NCI-H146 treated with DMSO at 0.1 percent for 48 hours (cell line): Measurements from ENCODE around the gene TPRA1.
"Not testable (repeated sequence)": the region's sequence is repeated elsewhere in the genome, so short reads cannot be mapped to it uniquely, and the experiment has no call there.

Experiments
- DNase-seq: peaks from one replicate; lab custom pipeline; 2025; ENCODE audit not compliant: unreplicated experiment; lab: John Stamatoyannopoulos, UW

The TPRA1 gene

DNA sequence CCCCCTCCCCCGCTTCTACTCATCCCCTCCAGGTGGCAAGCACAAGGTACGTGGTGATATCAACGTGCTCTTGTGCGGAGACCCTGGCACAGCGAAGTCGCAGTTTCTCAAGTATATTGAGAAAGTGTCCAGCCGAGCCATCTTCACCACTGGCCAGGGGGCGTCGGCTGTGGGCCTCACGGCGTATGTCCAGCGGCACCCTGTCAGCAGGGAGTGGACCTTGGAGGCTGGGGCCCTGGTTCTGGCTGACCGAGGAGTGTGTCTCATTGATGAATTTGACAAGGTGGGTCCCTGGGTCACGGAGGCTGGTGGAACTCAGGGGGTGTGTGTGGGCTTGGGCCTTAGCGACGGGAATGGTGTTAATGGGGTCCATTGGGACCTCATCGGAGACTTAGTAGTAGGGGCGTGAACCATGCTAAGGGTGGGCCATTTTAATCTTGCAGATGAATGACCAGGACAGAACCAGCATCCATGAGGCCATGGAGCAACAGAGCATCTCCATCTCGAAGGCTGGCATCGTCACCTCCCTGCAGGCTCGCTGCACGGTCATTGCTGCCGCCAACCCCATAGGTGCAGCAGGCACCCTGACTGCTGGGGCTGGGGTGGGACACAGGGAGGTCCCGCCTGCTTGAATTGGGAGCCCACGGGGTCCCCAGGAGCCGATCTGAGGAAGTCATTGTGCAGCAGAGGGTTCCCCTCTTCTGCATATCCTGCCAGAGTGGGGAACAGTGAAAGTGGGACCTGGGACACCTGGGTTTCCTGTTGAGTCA is 26.5 kb upstream of the TPRA1 start:
- no peak for DNase-seq

DNA sequence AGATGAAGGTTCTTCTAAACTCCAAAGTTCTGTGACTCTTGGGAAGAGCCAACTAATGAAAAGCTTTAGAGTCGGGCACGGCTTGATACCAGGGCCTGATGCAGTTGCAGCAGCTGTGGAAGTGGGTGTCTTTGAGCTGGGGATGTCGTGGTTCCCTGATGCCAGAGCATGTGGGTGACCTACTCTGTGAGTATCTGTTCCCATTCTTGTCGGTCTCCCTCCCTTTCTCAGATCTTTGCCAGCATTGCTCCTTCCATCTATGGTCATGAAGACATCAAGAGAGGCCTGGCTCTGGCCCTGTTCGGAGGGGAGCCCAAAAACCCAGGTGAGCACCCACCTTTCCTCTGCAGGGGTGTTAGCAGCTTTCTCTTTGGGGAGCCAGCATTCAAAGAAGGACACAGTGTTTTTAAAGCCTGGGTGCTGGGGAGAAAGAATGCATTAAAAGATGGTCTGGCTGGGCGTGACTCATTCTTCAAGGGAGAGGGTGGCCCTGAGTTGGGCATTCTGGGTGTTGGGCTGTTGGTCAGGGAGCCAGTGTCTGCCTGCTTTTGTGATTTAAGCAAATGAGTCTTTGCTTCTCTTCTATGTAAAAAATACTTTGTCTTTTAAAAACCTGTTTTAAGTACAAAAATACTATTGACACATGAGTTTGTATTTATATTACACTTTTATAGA is 25.2 kb upstream of the TPRA1 start:
- no peak for DNase-seq

DNA sequence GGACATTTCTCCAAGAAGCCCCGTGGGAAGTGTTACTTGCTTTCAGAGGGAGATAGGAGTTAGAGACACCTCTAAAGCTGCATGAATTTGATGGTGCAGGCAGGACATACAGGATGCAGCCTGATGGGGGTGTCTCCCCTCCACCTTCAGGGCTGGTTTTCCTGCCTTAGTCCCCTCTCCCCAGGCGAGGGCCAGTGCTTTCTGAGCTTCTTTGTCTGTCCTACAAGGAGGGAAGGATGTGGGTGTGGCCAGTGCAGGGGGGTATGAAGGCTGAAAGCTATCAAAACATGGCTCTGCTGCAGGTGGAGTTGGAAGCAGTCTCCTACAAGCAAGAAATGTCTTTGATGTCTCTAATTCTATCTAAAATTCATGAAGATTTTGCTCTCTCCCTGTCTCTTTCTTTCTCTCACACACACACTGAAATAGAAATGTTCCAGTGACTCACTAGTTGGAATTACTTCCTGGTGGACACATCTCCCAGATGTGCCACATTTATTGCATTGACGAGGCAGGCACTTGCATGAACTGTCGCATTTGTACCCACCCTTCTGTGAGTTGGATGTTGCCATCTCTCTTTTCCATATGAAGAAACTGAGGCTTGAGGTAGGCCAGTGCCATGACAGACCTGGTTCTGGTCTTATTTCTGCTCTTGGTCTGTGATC is 24.5 kb upstream of the TPRA1 start:
- no peak for DNase-seq

DNA sequence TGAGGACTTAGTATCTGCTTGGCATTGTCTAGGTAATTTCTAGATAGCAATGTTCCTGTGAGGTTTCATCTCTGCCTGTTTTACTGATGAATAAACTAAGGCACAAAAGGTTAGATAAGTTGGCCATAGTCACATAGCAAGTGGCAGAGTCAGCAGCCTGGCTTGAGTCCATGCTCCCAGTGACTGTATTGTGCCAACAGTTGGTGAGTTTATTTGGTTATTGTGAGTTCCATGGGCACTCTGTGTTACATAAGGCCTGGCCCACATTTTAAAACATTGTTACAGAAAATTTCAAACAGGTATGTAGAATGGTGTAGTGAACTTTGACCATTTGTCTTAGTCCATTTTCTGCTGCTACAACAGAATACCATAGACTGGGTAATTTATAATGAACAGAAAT is 22.9 kb upstream of the TPRA1 start:
- no peak for DNase-seq

DNA sequence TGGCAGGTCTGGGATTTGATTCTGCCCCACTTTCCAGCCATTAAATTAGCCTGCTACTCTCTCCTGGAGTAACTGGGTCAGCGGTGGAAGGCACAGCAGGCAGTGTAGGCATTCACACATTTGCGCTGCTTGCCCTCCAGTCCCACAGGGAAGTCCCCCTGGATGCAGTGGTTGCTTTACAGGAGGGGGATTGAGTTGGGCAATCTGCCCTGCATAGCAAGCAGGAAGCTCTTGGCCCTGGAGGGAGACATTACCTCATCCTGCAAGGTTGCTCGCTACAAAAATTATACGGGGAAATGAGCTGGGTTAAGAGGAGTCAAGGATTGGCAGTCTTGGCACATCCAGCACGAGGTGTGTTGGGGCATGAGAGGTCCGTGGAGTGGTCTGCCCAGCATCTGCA is 22.4 kb upstream of the TPRA1 start:
- no peak for DNase-seq

DNA sequence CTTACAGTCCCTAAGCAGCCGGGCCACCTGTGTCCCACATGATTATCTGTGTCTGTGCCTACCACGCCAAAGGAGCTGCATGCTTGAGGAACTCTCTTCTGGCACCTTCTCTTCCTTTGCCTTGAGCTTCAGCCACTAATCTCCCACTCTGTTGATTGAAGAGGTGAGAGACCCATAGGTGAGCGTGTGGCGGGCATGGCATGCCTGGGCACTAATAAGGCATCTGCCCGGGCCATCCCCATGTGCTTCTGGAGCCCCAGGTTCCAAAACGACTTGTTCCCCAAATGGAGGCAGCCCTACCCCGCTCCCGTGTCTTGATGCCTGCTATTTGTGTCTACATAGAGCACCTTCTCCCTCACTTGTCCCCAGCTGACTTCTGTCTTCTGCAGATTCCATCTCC is 20.7 kb upstream of the TPRA1 start:
- DNase-seq: no peak

DNA sequence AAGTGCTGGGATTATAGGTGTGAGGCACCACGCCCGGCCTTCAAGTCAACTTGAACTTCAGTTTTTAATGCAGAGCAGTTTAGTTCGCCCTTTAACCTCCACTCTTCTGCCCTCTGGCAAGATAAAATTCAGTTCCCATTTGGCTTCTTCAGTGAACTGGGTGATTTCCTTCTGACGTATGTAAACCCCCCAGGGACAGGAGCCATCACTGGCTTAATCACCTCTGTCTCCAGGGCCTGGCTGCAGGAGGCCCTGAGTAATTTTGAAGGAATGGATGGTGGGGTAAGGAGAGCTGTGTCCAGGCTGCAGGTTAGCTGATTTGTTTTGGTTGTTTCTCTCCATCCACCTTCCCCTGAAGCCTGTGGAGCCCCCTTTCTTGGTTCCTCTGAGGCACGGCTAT is 19.6 kb upstream of the TPRA1 start:
- no peak for DNase-seq

DNA sequence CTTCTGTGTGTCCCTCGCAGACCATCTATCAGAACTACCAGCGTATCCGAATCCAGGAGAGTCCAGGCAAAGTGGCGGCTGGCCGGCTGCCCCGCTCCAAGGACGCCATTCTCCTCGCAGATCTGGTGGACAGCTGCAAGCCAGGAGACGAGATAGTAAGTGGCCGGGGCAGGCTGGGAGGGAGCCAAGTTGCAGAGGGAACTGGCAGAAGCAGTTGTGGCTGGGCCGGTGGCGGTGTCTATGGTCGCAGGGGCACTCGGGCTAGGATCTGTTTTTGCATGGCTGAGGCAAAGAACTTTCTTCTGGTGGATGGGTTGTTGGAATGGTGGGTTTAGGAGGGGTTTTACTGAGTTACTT is 17.8 kb upstream of the TPRA1 start:
- DNase-seq: no peak

DNA sequence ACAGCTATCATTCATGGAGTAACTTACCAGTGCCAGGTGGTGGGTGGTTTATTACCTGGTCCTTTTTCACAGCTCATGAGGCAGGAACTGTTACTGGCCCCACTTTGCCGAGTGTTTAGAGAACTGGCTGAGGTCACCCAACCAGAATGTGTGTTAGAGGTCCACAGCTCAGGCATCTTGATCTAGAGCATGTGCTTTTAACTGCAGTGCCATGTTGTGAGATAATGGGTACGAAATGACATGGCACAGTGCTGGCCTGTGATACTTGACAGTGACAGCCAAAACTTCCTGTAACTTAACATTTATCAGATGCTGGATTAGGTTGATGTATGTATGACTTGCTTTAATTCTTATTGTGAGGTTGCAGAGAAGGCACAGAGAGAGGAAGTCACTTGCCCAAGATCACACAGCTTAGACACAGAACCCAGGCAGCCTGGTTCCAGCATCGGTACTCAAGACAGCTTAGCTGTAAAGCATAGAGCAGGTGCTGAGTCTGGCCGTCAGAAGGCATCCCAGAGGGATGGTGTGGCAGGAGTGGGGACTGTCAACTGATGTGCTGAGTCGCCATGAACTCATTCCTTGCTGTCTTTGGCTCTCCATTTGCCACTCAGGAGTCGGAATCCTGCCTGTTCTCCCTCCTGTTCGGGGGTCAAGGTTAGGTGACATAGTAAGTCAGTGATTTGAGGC is 17.3 kb upstream of the TPRA1 start:
- DNase-seq: no peak

DNA sequence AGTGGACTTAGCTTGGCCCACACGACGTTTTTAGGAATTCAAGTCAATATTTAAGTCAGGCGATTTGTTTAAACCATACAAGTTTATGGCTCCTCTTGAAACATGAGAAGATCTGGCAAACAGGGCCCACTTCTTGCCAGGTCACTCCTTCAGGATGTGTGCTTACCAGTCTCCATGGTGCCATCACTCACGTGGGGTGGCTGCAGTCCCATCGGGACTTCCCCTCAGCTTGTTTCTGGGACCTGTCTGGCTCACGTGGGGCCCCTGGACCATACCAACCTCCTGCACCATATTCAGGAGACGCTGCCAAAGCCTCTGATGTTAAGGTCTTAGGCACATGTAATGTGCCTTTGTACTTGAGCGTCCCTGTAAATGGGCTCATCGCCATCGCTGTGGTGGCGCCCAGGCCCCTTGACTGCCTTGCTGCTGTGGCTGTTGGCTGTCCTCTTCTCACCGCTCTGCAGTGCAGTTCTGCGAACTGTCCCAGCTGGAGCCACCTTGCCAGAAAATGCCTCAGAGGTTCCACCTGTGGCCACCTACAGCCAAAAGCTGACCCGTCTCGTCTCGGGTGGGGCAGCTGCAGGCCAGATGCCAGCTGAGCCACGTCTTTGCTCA is 16.6 kb upstream of the TPRA1 start:
- DNase-seq: no peak

DNA sequence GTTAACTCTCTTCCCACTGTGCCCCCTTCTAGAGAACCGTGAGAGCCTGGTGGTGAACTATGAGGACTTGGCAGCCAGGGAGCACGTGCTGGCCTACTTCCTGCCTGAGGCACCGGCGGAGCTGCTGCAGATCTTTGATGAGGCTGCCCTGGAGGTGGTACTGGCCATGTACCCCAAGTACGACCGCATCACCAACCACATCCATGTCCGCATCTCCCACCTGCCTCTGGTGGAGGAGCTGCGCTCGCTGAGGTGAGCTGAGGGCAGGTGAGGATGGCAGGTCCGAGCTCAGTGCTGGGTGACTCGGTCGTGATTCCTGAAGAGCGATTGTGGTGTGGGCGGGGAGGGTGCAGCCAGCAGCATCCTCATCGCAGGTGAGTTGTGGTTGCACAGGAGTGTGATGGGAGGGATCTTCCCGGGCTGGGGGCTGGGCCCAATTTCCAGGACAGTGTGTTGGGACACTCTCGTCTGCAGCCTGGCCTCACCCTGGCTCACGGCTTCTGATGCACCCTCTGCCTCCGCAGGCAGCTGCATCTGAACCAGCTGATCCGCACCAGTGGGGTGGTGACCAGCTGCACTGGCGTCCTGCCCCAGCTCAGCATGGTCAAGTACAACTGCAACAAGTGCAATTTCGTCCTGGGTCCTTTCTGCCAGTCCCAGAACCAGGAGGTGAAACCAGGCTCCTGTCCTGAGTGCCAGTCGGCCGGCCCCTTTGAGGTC is 15.7 kb upstream of the TPRA1 start:
- no peak for DNase-seq

DNA sequence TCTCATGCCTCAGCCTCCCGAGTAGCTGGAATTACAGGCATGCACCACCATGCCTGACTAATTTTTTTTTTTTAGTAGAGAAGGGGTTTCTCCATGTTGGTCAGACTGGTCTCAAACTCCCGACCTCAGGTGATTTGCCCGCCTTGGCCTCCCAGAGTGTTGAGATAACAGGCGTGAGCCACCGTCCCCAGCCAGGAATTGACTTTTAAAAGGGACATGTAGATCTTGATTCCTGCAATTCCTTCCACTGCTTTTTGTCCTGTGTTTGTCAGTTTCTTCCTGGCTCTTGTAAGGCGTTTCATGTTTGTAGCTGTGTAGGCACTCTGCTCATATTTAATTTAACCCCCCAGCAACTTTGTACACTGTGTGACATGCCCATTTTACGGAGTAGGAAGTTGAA is 15.0 kb upstream of the TPRA1 start:
- DNase-seq: not testable (repeated sequence)

DNA sequence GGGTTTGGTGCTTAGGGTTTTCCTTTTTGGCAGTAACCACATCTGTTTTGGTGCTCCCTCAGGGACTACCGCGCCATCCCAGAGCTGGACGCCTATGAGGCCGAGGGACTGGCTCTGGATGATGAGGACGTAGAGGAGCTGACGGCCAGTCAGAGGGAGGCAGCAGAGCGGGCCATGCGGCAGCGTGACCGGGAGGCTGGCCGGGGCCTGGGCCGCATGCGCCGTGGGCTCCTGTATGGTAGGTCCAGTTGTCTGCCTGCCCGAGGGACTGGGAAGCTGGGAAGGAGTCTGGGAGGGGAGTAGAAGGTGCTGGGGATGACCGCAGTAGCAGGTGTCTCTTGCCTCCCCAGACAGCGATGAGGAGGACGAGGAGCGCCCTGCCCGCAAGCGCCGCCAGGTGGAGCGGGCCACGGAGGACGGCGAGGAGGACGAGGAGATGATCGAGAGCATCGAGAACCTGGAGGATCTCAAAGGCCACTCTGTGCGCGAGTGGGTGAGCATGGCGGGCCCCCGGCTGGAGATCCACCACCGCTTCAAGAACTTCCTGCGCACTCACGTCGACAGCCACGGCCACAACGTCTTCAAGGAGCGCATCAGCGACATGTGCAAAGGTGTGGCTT is 14.1 kb upstream of the TPRA1 start:
- DNase-seq: no peak

DNA sequence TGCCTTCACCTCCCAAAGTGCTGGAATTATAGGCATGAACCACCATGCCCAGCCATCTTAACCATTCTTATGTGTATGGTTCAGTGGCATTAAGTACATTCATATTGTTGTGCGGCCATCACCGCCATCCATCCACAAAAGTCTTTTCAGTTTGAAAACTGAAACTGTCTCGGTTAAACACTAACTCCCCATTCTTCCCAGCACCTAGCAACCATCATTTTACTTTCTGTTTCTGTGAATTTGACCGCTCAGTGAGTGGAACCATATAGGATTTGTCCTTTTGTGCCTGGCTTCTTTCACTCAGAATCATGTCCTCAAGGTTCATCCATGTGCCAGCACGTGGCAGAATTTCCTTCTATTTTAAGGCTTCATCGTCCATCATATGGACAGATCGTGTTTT is 13.5 kb upstream of the TPRA1 start:
- DNase-seq: no peak

DNA sequence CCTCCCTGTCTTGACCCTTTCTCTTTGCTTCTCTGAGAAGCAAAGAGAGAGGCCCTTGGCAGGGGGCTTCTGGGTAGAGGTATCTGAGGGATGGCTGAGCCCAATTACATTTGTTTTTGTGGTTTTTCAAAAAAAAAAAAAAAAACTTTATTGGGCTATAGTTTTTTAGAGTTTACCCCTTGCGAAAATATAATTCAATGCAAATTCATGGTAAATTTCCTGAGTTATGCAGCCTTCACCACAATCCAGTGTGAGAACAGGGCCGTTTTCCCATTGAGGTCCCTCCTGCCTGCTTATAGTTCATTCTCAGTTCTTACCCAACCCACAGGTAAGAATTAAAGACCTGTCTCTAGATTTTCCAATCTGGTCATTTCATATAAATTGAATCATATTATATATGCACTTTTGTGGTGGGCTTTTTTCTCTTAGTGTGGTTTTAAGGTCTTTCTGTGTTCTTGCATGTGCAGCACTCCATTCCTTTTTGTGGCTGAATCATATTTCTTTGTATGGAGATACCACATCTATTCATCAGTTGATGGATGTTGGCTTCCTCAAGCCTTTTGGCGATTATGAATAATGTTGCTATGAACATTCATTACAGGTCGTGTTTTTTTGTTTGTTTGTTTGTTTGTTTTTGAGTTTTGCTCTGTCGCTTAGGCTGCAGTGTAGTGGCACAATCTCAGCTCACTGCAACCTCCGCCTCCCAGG is 10.4 kb upstream of the TPRA1 start:
- DNase-seq: no peak

DNA sequence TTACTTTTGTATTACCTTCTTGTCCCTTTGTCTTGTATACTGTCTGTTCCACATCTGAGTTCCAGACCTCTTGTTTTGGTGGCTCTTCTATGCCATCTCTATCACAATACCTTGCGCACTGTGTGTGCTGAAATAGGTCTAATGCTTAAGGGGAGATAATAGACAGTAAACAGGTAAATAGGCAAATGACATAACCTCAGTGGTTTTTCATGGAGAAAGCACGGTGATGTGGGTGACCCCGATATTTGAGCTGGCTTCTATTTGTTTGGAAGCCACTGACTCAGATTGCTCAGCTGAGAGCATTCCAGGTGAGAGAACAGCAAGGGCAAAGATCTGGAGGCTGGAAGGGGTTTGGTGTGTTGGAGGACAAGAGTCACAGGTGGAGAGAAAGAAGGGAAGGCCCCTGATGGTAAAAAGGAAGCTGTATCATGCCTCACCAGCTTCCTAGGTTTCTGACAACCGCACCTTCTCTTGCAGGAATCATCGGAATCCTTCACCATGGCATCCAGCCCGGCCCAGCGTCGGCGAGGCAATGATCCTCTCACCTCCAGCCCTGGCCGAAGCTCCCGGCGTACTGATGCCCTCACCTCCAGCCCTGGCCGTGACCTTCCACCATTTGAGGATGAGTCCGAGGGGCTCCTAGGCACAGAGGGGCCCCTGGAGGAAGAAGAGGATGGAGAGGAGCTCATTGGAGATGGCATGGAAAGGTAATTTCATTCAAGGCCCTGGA is 8.5 kb upstream of the TPRA1 start:
- DNase-seq: no peak

DNA sequence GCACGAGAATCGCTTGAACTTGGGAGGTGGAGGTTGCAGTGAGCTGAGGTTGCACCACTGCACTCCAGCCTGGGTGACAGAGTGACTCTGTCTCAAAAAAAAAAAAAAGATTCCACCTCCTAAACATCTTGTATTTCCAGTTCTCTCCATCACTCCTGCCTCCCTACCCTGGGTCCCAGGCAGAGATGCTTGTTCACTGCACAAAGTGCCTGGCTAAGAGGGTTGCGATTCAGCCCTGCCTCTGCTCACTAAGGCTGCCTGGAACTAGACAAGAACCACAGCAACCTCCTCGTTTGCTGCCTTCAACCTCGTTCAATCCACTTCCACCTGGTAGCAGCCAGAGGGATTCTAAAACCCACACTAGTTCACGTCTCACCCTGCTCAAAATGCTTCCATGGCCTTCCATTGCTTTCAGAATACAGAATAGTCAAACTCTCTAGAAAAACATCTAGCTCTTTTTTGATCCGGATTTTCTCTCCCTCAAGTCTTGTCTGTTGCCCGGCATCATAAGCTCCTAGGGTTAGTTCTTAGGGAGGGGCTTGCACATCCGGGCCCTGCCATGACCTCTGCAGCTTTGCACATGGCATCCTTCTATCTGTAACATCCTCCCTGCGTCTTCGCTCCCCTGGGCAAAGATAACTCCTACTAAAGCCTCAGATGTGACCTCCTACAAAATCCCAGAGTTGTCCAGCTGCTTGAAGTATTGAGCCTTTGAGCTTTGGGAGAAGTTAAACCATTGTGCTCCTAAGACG is 6.7 kb upstream of the TPRA1 start:
- DNase-seq: no peak

DNA sequence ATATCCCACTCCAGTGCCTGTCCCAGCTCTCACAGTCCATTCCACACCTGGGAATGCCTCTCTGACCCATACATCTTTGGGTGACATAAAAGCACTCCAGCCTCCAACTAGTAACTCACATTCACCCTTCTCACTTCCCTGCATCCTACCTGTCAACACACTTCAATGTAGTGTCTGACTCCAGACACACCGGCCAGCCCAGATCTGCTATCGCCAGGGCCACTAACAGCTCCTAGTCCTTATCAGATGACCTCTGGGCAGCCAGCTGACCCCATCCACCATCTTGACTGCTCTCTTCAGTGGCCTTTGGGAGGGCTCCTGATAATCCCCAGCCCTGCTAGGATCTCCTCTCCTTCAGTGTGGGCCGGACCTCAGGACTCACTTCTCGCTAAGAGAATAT is 4.8 kb upstream of the TPRA1 start:
- DNase-seq: no peak
